GM21825 (cell line): ENCODE data around the gene PHYKPL.
"Not testable (repeated sequence)": the region's sequence is repeated elsewhere in the genome, so short reads cannot be mapped to it uniquely, and the experiment has no call there.

ENCODE experiments used
- ATAC-seq: cut with Tn5 transposase; IDR thresholded peaks from one replicate; pipeline ENCODE4 v1.9.1; 2021; ENCODE audit warnings: mild to moderate bottlenecking, moderate library complexity; ENCODE audit not compliant: unreplicated experiment

PHYKPL gene

DNA sequence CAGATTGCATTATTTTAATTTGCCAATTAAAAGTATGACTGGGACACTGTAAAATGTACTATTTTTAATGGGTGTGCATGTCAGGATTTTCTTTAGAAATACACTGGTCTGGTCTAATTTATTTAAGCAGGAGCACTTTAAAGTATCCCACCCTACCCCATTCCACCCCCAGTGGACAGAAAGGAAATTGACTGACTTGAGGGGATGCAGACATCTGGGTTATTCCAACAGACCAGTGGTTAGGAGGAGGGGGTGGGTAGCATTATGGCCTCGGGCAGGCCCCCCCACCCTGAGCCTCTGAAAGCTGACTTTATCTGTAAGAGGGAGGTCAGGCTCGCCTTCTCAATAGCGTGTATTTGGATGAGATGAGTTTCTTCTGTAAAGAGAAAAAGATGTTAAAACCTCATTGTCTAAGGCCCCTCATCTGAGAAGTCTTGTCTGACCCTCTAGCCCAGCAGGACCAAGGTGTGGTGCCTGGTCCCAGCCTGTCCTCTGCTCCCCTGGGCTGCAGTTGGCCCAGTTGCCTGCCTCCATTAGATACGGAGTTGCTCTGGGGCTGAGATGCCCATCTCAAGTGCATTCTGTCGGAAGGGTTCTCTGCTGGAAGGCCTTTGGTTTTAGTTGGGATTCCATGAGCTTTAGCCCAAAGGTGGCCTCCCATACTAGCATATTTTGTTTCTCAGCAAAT, 23.9 kb downstream of the PHYKPL start:
- no peak for ATAC-seq

DNA sequence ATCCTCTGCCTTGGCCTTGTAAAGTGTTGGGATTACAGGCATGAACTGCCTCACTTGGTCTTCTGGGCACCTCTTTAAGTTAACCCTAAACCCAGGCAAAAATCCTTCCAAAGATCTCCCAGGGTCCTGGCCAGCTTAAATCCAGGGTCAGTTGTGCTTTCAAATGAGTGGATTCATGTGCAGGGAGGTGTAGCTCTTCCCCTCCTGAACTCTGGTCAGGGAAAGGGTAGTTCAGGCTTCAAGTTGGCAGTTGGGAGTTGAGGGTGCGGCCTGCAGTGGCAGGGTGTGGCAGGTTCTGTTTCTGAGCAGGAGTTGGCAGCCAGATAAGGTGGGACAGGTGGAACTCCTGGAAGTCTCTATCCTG, 24.7 kb downstream of the PHYKPL start:
- no peak for ATAC-seq

GRCh38 chr5:178207183-178207916, 25.3 kb downstream of the PHYKPL start:
- ATAC-seq = no peak

DNA sequence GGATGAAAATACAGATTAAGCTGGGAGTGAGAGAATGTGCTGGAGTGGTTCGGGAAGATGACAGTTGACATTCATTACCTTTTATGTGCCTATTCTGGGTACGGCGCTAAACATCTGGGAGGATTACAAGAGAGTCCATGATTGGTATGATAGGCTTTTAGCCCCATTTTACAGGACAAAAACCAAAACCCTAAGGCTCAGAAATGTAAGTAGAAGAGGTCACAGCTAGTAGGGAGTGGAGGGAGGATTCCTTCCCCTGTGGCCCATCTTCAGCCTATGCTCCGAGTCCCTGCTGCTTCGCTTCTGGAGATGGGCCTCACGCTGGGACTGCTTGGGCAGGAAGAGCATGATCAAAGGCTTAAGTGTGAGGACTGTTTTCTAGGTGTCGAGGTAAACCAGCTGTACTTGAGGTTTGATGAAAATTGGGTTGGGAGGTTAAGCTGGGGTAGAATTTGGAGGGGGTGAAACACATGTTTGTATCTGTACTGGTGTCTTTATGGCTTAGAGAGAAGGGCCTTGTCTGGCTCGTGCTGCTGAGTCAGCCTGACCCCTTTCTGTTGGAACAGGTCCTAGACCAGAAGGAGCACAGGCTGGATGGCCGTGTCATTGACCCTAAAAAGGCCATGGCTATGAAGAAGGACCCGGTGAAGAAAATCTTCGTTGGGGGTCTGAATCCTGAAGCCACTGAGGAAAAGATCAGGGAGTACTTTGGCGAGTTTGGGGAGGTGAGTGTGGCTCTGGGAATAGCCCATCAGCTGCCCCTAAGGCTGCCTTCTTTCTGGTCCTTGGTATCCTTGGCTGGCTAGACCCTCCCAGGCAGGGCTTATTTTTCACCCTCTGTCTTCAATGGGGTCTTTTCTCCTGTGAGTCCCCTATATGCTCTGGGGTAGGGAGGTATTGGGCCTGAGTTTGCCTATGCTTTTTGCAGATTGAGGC, 26.2 kb downstream of the PHYKPL start:
- ATAC-seq = no peak

DNA sequence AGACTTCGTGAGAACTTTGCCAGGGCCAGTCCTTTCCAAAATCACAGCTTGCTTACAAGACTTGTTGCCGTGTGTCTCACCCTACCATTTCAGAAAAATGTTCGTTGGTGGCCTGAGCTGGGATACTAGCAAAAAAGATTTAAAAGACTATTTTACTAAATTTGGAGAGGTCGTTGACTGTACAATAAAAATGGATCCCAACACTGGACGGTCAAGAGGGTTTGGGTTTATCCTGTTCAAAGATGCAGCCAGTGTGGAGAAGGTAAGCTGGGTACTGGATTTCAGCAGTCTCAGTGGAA, 26.9 kb downstream of the PHYKPL start:
- no peak for ATAC-seq

DNA sequence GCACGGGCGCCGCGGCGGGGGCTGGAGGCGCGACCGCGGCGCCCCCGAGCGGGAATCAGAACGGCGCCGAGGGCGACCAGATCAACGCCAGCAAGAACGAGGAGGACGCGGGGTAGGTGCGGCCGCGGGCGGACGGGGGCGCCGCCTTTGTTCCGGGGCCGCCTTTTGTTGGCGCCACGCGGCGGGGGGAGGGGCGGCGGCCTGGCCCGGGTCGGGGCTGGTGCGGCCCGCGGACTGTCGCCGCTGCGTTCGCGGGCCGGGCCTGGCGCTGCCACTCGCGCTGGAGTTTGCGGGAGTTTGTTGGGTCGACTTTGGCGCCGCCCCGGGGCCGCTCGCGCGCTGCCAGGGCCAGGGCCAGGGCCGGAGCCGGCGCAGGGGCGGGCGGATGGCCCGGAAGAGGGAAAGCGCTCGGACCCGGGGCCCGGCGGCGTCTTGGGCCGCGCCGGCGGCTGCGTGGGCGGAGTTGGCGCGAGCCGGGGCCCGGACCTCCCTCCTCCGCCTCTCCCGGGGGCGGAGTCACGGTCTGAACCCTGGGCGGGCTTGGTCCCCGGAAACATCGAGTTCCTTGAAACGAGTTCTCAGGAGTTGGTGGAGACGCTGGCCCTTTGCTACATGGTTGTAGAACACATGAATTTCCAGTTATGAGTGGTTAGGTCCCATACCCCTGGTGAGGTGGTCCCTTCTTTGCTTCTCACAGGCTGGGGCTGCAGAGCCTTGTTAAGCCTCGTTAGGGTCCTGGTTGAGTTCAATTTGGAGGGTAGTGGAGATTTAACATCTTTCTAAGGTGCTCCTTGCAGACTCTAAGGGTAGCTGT, 27.5 kb downstream of the PHYKPL start:
- ATAC-seq = peak; percentile 56

DNA sequence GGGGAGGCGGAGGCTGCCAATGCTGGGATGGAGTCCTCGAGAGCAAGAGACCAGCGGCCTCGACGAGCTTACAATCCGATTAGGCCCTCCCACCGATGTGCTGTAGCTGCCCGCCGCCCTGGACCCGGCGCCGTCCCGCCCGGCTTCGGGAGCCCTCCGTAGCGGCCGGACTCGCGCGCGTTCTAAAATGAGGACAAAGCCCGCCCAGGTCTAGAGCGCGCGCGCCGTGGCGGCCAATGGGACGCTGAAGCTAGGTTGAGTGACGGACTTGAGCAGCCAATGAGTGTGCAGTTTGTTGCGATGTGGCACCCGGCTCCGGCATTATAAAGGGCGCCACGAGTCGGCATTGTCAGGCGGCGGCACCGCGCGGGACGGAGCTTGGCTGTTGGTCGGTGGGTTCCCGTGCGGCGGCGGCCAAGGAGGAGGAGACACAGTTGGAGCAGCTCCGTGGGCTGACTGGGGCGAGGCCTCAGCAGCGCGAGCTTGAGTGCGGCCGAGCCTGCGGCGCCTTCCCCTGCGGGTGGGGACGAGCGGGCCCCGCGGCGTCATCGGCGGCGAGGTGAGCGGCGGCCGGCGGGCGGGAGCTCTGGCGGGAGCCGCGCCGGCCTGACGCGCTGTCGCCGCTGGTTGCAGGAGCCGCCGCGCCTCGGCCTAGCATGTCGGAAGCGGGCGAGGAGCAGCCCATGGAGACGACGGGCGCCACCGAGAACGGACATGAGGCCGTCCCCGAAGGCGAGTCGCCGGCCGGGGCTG, 28.2 kb downstream of the PHYKPL start, which contains the start of gene HNRNPAB:
HNRNPAB (plus strand) TSS at position 352 of the 753 bp plus-strand sequence; CDS start at position 657, 305 bp downstream.
- peak; percentile 74 for ATAC-seq

GRCh38 chr5:178203670-178204181, 28.9 kb downstream of the PHYKPL start:
- no peak for ATAC-seq

GRCh38 chr5:178202541-178202940, 30.1 kb downstream of the PHYKPL start:
- ATAC-seq = no peak

- ATAC-seq = no peak
Measured at GRCh38 chr5:178201927-178202235, 30.7 kb downstream of the PHYKPL start.

DNA sequence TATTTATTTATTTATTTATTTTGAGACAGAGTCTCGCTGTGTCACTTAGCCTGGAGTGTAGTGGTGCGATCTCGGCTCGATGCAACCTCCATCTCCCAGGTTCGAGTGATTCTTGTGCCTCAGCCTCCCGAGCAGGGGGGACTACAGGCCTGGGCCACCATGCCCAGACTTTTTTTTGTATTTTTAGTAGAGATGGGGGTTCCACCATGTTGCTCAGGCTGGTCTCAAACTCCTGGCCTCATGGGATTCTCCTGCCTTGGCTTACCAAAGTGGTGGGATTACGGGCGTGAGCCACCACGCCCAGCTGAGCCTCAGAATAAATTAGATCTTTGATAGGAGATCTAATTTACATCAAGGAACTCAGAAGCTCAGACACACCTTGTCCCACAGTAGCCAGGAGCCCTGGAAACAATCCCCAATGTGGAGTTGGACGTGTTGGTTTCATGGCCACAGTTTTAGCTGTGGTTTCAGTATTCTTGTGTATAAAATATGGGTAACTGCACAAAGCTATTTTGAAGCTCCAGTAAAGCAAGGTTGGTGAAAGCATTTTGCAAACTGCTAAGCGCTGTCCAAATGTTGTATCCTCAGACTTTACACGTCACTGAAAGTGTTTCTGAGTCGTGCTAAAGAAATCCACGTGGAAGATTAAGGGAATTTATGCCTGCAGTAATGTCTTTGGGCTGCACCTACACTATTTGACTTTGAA, 31.2 kb downstream of the PHYKPL start:
- ATAC-seq = no peak

DNA sequence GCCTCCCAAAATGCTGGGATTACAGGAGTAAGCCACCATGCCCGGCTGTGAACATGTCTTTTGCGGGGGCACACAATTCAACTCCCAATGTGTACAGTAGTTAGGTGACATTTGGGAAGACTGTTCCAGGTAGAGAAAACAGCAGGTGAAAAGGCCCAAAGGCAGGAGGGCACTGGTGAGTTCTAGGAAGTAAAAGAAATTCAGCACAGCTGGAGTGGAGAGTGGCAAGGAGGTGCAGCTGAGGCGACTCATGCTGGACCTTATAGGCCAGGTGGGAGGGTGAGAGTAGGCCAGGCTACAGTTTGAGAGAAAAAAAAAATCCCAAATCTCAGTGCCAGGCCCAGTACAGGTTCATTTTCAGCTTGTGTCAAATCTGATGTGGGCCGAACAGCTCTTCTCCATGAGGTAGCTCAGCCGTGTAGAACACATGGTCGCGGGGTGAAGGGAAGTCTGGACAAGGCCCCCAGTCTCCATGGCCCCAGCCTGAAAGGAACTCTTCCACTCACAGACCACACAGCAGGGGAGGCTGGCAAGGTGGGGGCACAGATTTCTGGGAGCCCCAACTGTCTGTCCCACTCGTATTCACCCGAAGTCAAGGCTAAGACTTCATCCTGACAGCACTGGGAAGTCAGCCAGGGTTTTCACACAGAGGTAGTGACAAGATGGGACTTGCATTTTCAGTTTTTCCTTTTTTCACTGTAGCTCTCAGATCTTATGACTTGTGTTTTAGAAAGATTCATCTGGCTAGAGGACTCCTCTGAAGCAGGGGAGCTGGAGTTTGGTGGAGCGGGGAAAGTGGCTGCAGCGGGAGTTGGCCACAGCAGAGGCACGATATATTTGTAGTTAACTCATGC, 32.8 kb downstream of the PHYKPL start:
- no peak for ATAC-seq

- ATAC-seq = no peak
Measured at GRCh38 chr5:178198706-178199105, 33.9 kb downstream of the PHYKPL start.

- not testable (repeated sequence) for ATAC-seq
Measured at GRCh38 chr5:178198151-178198550, 34.5 kb downstream of the PHYKPL start.

DNA sequence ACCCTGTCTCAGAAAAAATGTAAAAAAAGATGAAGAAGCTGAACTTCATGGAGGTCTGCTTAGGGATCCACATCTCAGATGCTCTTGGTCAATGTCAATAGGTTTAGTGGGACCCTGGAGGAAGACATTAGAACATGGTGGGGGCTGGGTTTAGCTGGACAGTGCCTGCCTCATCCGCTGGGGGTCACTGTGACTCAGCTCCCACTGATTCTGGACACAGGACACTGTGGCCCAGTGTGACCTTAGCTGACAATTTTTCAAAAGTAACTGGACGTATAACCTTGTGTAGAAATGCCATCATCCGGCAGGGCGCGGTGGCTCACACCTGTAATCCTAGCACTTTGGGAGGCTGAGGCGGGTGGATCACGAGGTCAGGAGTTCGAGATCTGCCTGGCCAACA, 35.6 kb downstream of the PHYKPL start:
- no peak for ATAC-seq

DNA sequence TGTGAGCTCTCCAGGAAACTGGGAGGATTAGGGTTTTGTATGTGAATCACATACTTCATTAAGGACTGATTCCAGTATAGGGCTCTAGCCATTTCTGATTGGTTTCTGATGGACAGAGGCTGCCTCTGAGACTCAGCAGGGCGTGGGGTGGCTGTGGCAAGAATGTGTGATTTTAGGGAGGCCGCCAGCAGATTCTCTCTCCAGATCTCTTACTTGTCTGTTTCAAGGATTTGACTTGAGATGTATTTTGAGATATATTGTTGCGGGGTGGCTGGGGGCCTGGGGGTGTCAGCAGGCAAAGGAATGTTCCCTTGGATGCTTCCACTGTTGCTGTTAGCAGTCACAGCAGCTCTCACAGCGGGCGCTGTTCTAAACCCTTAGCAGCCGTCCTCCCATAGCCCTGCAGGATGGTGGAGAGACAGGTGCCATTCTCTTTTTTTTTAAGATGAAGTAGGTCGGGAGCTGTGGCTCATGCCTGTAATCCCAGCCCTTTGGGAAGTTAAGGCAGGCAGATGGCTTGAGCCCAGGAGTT, 36.3 kb downstream of the PHYKPL start:
- ATAC-seq = no peak

GRCh38 chr5:178194026-178194425, 38.6 kb downstream of the PHYKPL start:
- no peak for ATAC-seq

DNA sequence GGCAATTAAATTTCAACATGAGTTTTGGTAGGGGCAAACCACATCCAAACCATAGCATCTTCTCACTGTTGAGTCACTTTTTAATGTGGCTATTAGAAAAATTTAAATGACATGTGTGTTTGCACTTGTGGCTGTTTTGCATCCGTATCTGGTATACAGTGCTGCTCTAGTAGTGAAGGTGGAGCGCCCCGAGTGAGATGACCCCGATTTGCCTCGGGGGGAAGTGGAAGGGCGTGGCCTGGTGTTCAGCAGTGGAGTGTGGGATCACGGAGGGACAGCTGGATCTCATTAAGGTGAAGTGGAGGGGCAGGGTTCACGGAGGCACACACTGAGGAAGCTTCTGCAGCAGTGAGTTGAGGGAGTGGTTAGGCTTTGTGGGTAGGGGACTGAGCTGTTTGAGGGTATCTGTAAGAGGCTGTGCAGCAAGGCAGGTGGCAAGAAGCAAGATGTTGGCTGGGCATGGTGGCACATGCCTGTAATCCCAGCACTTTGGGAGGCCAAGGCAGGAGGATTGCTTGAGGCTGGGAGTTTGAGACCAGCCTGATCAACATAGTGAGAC, 39.3 kb downstream of the PHYKPL start:
- no peak for ATAC-seq
